Smooth muscle cell (in vitro differentiated cells): ENCODE results near the gene EFNA2. TPM values are rescaled to one million over a fixed set of nuclear protein-coding genes. Genes with fewer than 3 reads are reported as not detected.

Experiments
- DNase-seq: peaks from one replicate; lab custom pipeline; 2025; ENCODE audit not compliant: unreplicated experiment; lab: John Stamatoyannopoulos, UW
- H2AFZ ChIP-seq: fragments of 200-600 bp; sonication (generic); 2 replicates; pipeline ENCODE4 v1.6.0; 2016; ENCODE audit warnings: antibody characterized with exemption, low read depth, mild to moderate bottlenecking
- H3F3A ChIP-seq: fragments of 200-600 bp; sonication (generic); 2 replicates; pipeline ENCODE4 v1.6.0; 2017; ENCODE audit warnings: antibody characterized with exemption, low read depth
- H3K27ac ChIP-seq: fragments of 200-600 bp; sonication (generic); 2 replicates; pipeline ENCODE4 v1.5.1; 2016; ENCODE audit warnings: low read depth, mild to moderate bottlenecking
- H3K27me3 ChIP-seq: fragments of 200-600 bp; sonication (generic); 2 replicates; pipeline ENCODE4 v1.6.1; 2016; ENCODE audit warnings: low read depth, mild to moderate bottlenecking
- H3K36me3 ChIP-seq: fragments of 200-600 bp; sonication (generic); 2 replicates; pipeline ENCODE4 v1.5.1; 2016; ENCODE audit warnings: low read depth
- H3K4me1 ChIP-seq: fragments of 200-600 bp; sonication (generic); 2 replicates; pipeline ENCODE4 v1.5.1; 2016; ENCODE audit warnings: low read depth
- H3K4me2 ChIP-seq: fragments of 200-600 bp; sonication (generic); 2 replicates; pipeline ENCODE4 v1.6.0; 2016; ENCODE audit warnings: mild to moderate bottlenecking
- H3K4me3 ChIP-seq: fragments of 200-600 bp; sonication (generic); 2 replicates; pipeline ENCODE4 v1.5.1; 2016; ENCODE audit warnings: mild to moderate bottlenecking
- H3K79me2 ChIP-seq: fragments of 200-600 bp; sonication (generic); 2 replicates; pipeline ENCODE4 v1.6.0; 2016; ENCODE audit warnings: low read depth, mild to moderate bottlenecking
- H3K9ac ChIP-seq: fragments of 200-600 bp; sonication (generic); 2 replicates; pipeline ENCODE4 v1.6.0; 2016; ENCODE audit warnings: low read depth
- H3K9me3 ChIP-seq: fragments of 200-600 bp; sonication (generic); replicated peaks from 2 replicates; pipeline ENCODE4 v1.5.1; 2016; ENCODE audit warnings: low read depth
- H4K20me1 ChIP-seq: fragments of 200-600 bp; sonication (generic); 2 replicates; pipeline ENCODE4 v1.6.0; 2016; ENCODE audit warnings: low read depth
- CTCF ChIP-seq: fragments of 200-600 bp; sonication (generic); IDR thresholded peaks from 2 replicates; pipeline ENCODE4 v1.5.1; 2017; ENCODE audit warnings: borderline replicate concordance, mild to moderate bottlenecking, antibody characterized with exemption; ENCODE audit not compliant: insufficient read depth, poor library complexity, severe bottlenecking
- WGBS: methylation state at CpG from one replicate; pipeline ENCODE4 v1.1.7; 2016; ENCODE audit warnings: low lambda C conversion rate; 5-methylcytosine and 5-hydroxymethylcytosine counted together
- polyA plus RNA-seq: library from polyadenylated mRNA; unstranded; fragments of >200 nt; fragmentation: Nextera tagmentation; extraction: Ambion mirVana; gene quantifications from 2 replicates; pipeline ENCODE4 v1.2.1, GENCODE V29; 2016
- total RNA-seq: library from RNA; depleted of rRNA; stranded (reverse); fragments of >200 nt; gene quantifications from 2 replicates; pipeline ENCODE4 v1.2.3, GENCODE V29; 2014

EFNA2 gene
- total and polyA plus RNA-seq, 2 experiments from 2014 or later: 0.89 to 6.2 TPM

GRCh38 chr19:1255186-1256161 is 30.2 kb upstream of the EFNA2 start:
- H3K4me1 ChIP-seq: peaks cover 19% of the 10 kb centered on the region
- TF ChIP-seq CTCF: no peak
- no peak overlapping the region for H3K4me2 ChIP-seq

GRCh38 chr19:1256646-1257474 is 28.8 kb upstream of the EFNA2 start:
- 94% methylated on average over 45 of the region's 46 CpGs for WGBS
- peaks cover 60% of the 10 kb centered on the region for H3K79me2 ChIP-seq

More at GRCh38 chr19:1255186-1256161, 30.2 kb upstream of the EFNA2 start:
- DNase-seq: no peak
- no peak overlapping the region for H2AFZ ChIP-seq
- H3K27ac ChIP-seq: peak overlapping the region; percentile 97
- peaks cover 71% of the 10 kb centered on the region for H3F3A ChIP-seq
- no peak overlapping the region for H3K4me3 ChIP-seq
- H3K27me3 ChIP-seq: no peaks in the 10 kb centered on the region
- H3K9ac ChIP-seq: no peak overlapping the region
- no peaks in the 10 kb centered on the region for H3K9me3 ChIP-seq
- no peaks in the 10 kb centered on the region for H3K36me3 ChIP-seq
- WGBS: 95% methylated on average over 47 of the region's 52 CpGs
- peaks cover 73% of the 10 kb centered on the region for H3K79me2 ChIP-seq
- peaks cover 93% of the 10 kb centered on the region for H4K20me1 ChIP-seq

GRCh38 chr19:1257475-1258162 is 28.1 kb upstream of the EFNA2 start:
- Histone ChIP-seq H3F3A (peaks cover 71% of the 10 kb centered on the region), H3K4me2 (no peak overlapping the region), H3K9me3 (no peaks in the 10 kb centered on the region), H4K20me1 (peaks cover 73% of the 10 kb centered on the region), H3K79me2 (peaks cover 52% of the 10 kb centered on the region), H3K9ac (no peak overlapping the region), H3K27me3 (no peaks in the 10 kb centered on the region), H3K27ac (peak overlapping the region; percentile 74), H2AFZ (no peak overlapping the region), H3K36me3 (no peaks in the 10 kb centered on the region), H3K4me3 (no peak overlapping the region), H3K4me1 (peaks cover 34% of the 10 kb centered on the region)
- 88% methylated on average over 21 of the region's 23 CpGs for WGBS
- no peak for DNase-seq
- TF ChIP-seq CTCF: no peak

More at GRCh38 chr19:1256646-1257474, 28.8 kb upstream of the EFNA2 start:
- Histone ChIP-seq H3K27me3 (no peaks in the 10 kb centered on the region), H2AFZ (no peak overlapping the region), H3K4me1 (peaks cover 27% of the 10 kb centered on the region), H3K27ac (peak overlapping the region; percentile 74), H3K36me3 (no peaks in the 10 kb centered on the region), H4K20me1 (peaks cover 79% of the 10 kb centered on the region), H3K4me3 (no peak overlapping the region), H3K9me3 (no peaks in the 10 kb centered on the region), H3F3A (peaks cover 65% of the 10 kb centered on the region), H3K9ac (no peak overlapping the region), H3K4me2 (no peak overlapping the region)
- no peak for DNase-seq
- no peak for TF ChIP-seq CTCF
